ENCODE measurements around the gene LIAS. TPM values are rescaled to one million over a fixed set of nuclear protein-coding genes. Genes with fewer than 3 reads are reported as not detected.

Gene LIAS
- total and polyA plus RNA-seq, 2 of the 13 experiments (the other 11 are each of a cell fraction or from before 2014, with no cell fraction given): 16.0 to 16.6 TPM

GRCh38 chr4:39429476-39430334 is 29.2 kb upstream of the LIAS start (continued):
- TF ChIP-seq ZHX1 (CRISPR knock-in tag; IDR thresholded peaks at IDR 0.05; ENCODE audit: low read depth) (no peak), TRIM22 (IDR thresholded peaks at IDR 0.05) (no peak), ZNF143 (CRISPR knock-in tag; IDR thresholded peaks at IDR 0.05) (no peak), XBP1 (CRISPR knock-in tag; IDR thresholded peaks at IDR 0.05) (no peak), IRF1 (CRISPR knock-in tag; IDR thresholded peaks at IDR 0.05; ENCODE audit: low read depth) (no peak), ZBTB25 (CRISPR knock-in tag; IDR thresholded peaks at IDR 0.05) (no peak), ZBTB14 (CRISPR knock-in tag; IDR thresholded peaks at IDR 0.05) (no peak), ZNF776 (CRISPR knock-in tag; IDR thresholded peaks at IDR 0.05) (no peak), ZFP41 (CRISPR knock-in tag; IDR thresholded peaks at IDR 0.05; ENCODE audit: borderline replicate concordance) (no peak), ZNF687 (CRISPR knock-in tag; IDR thresholded peaks at IDR 0.05) (no peak), MAZ (IDR thresholded peaks at IDR 0.05; ENCODE audit: borderline replicate concordance, low read depth, low read length) (no peak), MAZ (CRISPR knock-in tag; IDR thresholded peaks at IDR 0.05; ENCODE audit: low read depth) (no peak), ARID2 (CRISPR knock-in tag; IDR thresholded peaks at IDR 0.05; ENCODE audit: borderline replicate concordance) (no peak), BATF2 (CRISPR knock-in tag; IDR thresholded peaks at IDR 0.05) (no peak)

Data from HepG2 (cell line).